B cell (primary cell): ENCODE results near the gene PYROXD2. TPM values are rescaled to one million over a fixed set of nuclear protein-coding genes. Genes with fewer than 3 reads are reported as not detected.

Experiments
- ATAC-seq: fragments of 200-7000 bp; cut with Tn5 transposase; one replicate; pipeline ENCODE4 v1.10.0; 2021; ENCODE audit warnings: low read depth, mild to moderate bottlenecking, moderate number of reproducible peaks, moderate library complexity
- CTCF ChIA-PET: fragments of 350-600 bp; sonication (Branson Sonifier 250); formaldehyde crosslinking; loops from one replicate; lab custom pipeline; 2021; ENCODE audit warnings: antibody characterized with exemption, inconsistent platforms; lab: Charles Lee
- POLR2A ChIA-PET: fragments of 350-600 bp; sonication (Branson Sonifier 250); formaldehyde crosslinking; loops from one replicate; lab custom pipeline; 2021; ENCODE audit warnings: antibody characterized with exemption; lab: Charles Lee
- DNase-seq: peaks from one replicate; pipeline ENCODE4 v3.0.0; 2013
- H2AFZ ChIP-seq: 2 replicates; pipeline ENCODE4 v1.6.1; 2012; ENCODE audit warnings: mild to moderate bottlenecking, low read depth, low read length; ENCODE audit not compliant: insufficient read depth, poor library complexity, severe bottlenecking
- H3K27ac ChIP-seq, 2 donors: 1 replicate in 1 of 2; 2 replicates in 1 of 2; pipeline ENCODE4 v1.5.1; 2012 to 2013; ENCODE audit warnings: low read length in 2 of 2, mild to moderate bottlenecking in 2 of 2, moderate library complexity in 1 of 2
- H3K27me3 ChIP-seq, 4 experiments: fragments of 200-600 bp in 1 of 4; sonication (generic) in 1 of 4; replicated peaks in 1 of 4; 1 replicate in 2 of 4; 2 replicates in 2 of 4; pipeline versions ENCODE4 v1.6.1 to v1.7.0; 2013 to 2016; ENCODE audit warnings: low read length in 3 of 4, mild to moderate bottlenecking in 2 of 4, mixed read lengths in 1 of 4, moderate library complexity in 1 of 4; ENCODE audit not compliant: insufficient read depth in 4 of 4, control insufficient read depth in 3 of 4; ENCODE audit errors: control extremely low read depth in 1 of 4
- H3K36me3 ChIP-seq, 2 experiments: replicated peaks in 1 of 2; 1 replicate in 1 of 2; 2 replicates in 1 of 2; pipeline versions ENCODE4 v1.6.1 to v1.7.1; 2013; ENCODE audit warnings: low read length in 1 of 2; ENCODE audit not compliant: insufficient read depth in 2 of 2, control insufficient read depth in 1 of 2; ENCODE audit errors: control extremely low read depth in 1 of 2, extremely low read depth in 1 of 2
- H3K4me1 ChIP-seq, 2 donors: fragments of 200-600 bp in 1 of 2; sonication (generic) in 1 of 2; 1 replicate in 1 of 2; 2 replicates in 1 of 2; pipeline versions ENCODE4 v1.5.1 to v1.6.1; 2013 to 2017; ENCODE audit warnings: low read length in 2 of 2; ENCODE audit not compliant: control insufficient read depth in 2 of 2, insufficient read depth in 2 of 2
- H3K4me2 ChIP-seq: replicated peaks from 2 replicates; pipeline ENCODE3; 2012; ENCODE audit warnings: mild to moderate bottlenecking, low read depth, low read length; ENCODE audit not compliant: poor library complexity, severe bottlenecking
- H3K4me3 ChIP-seq, 5 experiments: fragments of 200-600 bp in 1 of 5; sonication (generic) in 1 of 5; 1 replicate in 3 of 5; 2 replicates in 2 of 5; pipeline versions ENCODE4 v1.5.1 to v1.7.0; 2011 to 2016; ENCODE audit warnings: low read length in 4 of 5, mild to moderate bottlenecking in 4 of 5, low read depth in 2 of 5, control low read depth in 1 of 5, moderate library complexity in 1 of 5; ENCODE audit not compliant: insufficient read depth in 1 of 5; ENCODE audit errors: control extremely low read depth in 1 of 5, extremely low read depth in 1 of 5
- H3K79me2 ChIP-seq: fragments of 200-600 bp; sonication (generic); one replicate; pipeline ENCODE4 v1.6.0; 2016; ENCODE audit warnings: low read length; ENCODE audit not compliant: control insufficient read depth, insufficient read depth
- H3K9ac ChIP-seq: fragments of 200-600 bp; sonication (generic); 2 replicates; pipeline ENCODE4 v1.6.1; 2017; ENCODE audit warnings: mild to moderate bottlenecking, low read length, moderate library complexity
- H3K9me3 ChIP-seq, 3 donors: one replicate each; pipeline versions ENCODE4 v1.6.1 to v1.7.1; 2013; ENCODE audit warnings: low read length in 2 of 3; ENCODE audit not compliant: control insufficient read depth in 2 of 3, insufficient read depth in 1 of 3; ENCODE audit errors: control extremely low read depth in 1 of 3
- H4K20me1 ChIP-seq: 2 replicates; pipeline ENCODE4 v1.6.0; 2012; ENCODE audit warnings: mild to moderate bottlenecking, low read length; ENCODE audit not compliant: insufficient read depth, control insufficient read depth, poor library complexity, severe bottlenecking
- H3K27ac Mint-ChIP-seq: one replicate; pipeline ENCODE4 v1.8.0; 2021; ENCODE audit warnings: mixed read lengths
- H3K27me3 Mint-ChIP-seq: one replicate; pipeline ENCODE4 v1.8.0; 2021; ENCODE audit warnings: mixed read lengths
- H3K4me1 Mint-ChIP-seq: one replicate; pipeline ENCODE4 v1.8.0; 2021; ENCODE audit warnings: mixed read lengths
- H3K4me3 Mint-ChIP-seq: one replicate; pipeline ENCODE4 v1.8.0; 2021; ENCODE audit warnings: mixed read lengths
- H3K9me3 Mint-ChIP-seq: one replicate; pipeline ENCODE4 v1.8.0; 2022; ENCODE audit warnings: mixed read lengths; ENCODE audit not compliant: insufficient read depth
- CTCF ChIP-seq: fragments of 200-600 bp; IDR thresholded peaks from one replicate; pipeline ENCODE4 v1.8.0; 2022; ENCODE audit warnings: antibody characterized with exemption, mild to moderate bottlenecking
- EZH2 ChIP-seq: IDR thresholded peaks from 2 replicates; pipeline ENCODE4 v1.6.1; 2012; ENCODE audit warnings: borderline replicate concordance, low read depth, mild to moderate bottlenecking, moderate library complexity, low read length; ENCODE audit not compliant: insufficient read depth, poor library complexity, severe bottlenecking
- WGBS: methylation state at CpG from one replicate; pipeline ENCODE4 v1.1.5; 2013; ENCODE audit warnings: missing lambda C conversion rate; ENCODE audit not compliant: insufficient coverage; 5-methylcytosine and 5-hydroxymethylcytosine counted together
- intact Hi-C: fragments of 100-400 bp; cut with micrococcal nuclease; formaldehyde crosslinking; loops from one replicate; pipeline ENCODE4 v1.10.0; 2022
- polyA plus RNA-seq: library from polyadenylated mRNA; depleted of rRNA; stranded (reverse); fragments of >200 nt; gene quantifications from 2 replicates; pipeline ENCODE4 v1.2.3, GENCODE V29; 2012
- total RNA-seq, 2 donors: library from RNA; stranded (reverse); fragments of 120-200 nt in 1 of 2; gene quantifications; 1 replicate in 1 of 2; 2 replicates in 1 of 2; pipeline versions ENCODE4 v1.2.3 to v1.2.4, GENCODE V29; 2013 to 2022

PYROXD2 gene
- total and polyA plus RNA-seq, 2 donors (not counting 1 experiment from before 2014, with no cell fraction given), result 25.1 to 960 TPM

- Histone ChIP-seq H3K27me3 (no peaks in the 10 kb centered on the region), H3K4me3 (peak overlapping the region in 1 of 5 experiments; percentile 47), H3K4me2 (peak overlapping the region; percentile 73), H4K20me1 (no peaks in the 10 kb centered on the region), H3K9me3 (peaks cover 0 to 6% (median 0%) of the 10 kb centered on the region in 3 donors), H3K79me2 (no peaks in the 10 kb centered on the region), H3K27ac (peak overlapping the region in 1 of 2 donors; percentile 86), H3K4me1 (peaks cover 38% of the 10 kb centered on the region in 2 donors), H2AFZ (no peak overlapping the region), H3K9ac (peak overlapping the region; percentile 46), H3K36me3 (no peaks in the 10 kb centered on the region)
- Mint-ChIP-seq H3K4me3 (peak overlapping the region; percentile 85), H3K9me3 (no peaks in the 10 kb centered on the region), H3K27ac (no peak overlapping the region), H3K4me1 (peaks cover 46% of the 10 kb centered on the region), H3K27me3 (peaks cover 6% of the 10 kb centered on the region)
- TF ChIP-seq EZH2 (no peak), CTCF (no peak)
- ATAC-seq (no peak), DNase-seq (no peak)
- POLR2A ChIA-PET, result no interaction called here
- intact Hi-C loops, result no loop called here
- 25% methylated on average over 1 of the region's 2 CpGs for WGBS
- CTCF ChIA-PET, result interaction anchor here (0.6 to 1.5 kb wide), 2 partner anchors 85 to 256 kb away, joined by 3 read pairs; no protein-coding TSS in a partner anchor
These were observed 74.1 kb downstream of the PYROXD2 start for GRCh38 chr10:98340940-98341310.

DNA sequence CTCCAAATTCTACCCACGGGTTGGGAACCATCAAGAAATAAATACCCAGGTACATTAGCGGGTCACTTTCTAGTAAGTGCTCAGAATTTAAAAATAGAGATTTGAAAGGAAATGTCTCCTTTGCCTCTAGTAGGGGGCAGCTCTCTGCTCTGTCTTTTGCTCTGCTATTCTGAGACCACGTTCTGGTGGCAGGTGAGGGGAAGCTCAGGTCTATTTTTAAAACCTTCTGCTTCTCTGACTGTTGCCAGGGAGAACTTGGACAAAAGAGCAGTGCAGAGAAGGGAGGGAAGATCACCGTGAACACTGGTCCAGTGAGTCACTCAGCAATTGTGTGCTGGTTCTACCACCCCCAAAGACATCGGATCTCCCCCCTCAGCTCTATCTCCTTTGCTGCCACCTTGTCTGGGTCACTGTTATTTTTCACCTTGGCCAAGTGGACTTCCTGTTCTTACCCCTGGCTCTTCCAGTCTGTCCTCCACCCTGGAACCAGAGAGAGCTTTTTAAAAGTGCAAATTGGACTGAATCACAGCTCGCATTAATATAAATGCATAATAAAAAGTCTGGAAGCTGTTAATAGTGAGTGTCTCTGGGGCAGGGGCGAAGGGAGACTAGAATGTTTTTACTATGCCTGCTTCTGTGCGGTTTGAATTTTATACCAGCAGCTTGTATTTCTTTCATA is 74.6 kb downstream of the PYROXD2 start:
- intact Hi-C loops, result no loop called here
- ChIA-PET CTCF (interaction anchor here (0.6 to 1.5 kb wide), 2 partner anchors 85 to 257 kb away, joined by 3 read pairs; no protein-coding TSS in a partner anchor), POLR2A (no interaction called here)
- H3K4me3 Mint-ChIP-seq, result peak overlapping the region; percentile 85
- Histone ChIP-seq H3K27ac (peak overlapping the region; percentile 60 to 86), H3K9me3 (peaks cover 0 to 5% (median 0%) of the 10 kb centered on the region in 3 donors), H3K4me2 (peak overlapping the region; percentile 73), H3K79me2 (no peaks in the 10 kb centered on the region), H4K20me1 (no peaks in the 10 kb centered on the region), H2AFZ (no peak overlapping the region), H3K36me3 (no peaks in the 10 kb centered on the region), H3K4me3 (peak overlapping the region in 4 of 5 experiments; percentile 18 to 47 (median 32)), H3K4me1 (peaks cover 38% of the 10 kb centered on the region in 2 donors), H3K27me3 (no peaks in the 10 kb centered on the region), H3K9ac (peak overlapping the region; percentile 46)
- peaks cover 46% of the 10 kb centered on the region for H3K4me1 Mint-ChIP-seq
- peaks cover 6% of the 10 kb centered on the region for H3K27me3 Mint-ChIP-seq
- DNase-seq (peak; percentile 50), ATAC-seq (peak; percentile 45)
- H3K9me3 Mint-ChIP-seq, result no peaks in the 10 kb centered on the region
- no peak for TF ChIP-seq CTCF
- no peak for TF ChIP-seq EZH2
- 0% methylated on average over 2 of the region's 8 CpGs for WGBS
- H3K27ac Mint-ChIP-seq, result peak overlapping the region; percentile 44
